ENCODE data around the gene C20orf96.
A peak's percentile ranks its signal among the peaks of the same experiment; 100 is the strongest.

C20orf96 gene

GRCh38 chr20:275791-276190 is 14.8 kb downstream of the C20orf96 start:
- H3K36me3 ChIP-seq (ENCODE audit: control insufficient read depth, insufficient read depth, low read length), result peaks cover 25% of the 10 kb centered on the region

GRCh38 chr20:273884-274283 is 16.7 kb downstream of the C20orf96 start:
- H3K27ac ChIP-seq (ENCODE audit: low read depth, low read length), result no peak overlapping the region
- H3K36me3 ChIP-seq (ENCODE audit: control insufficient read depth, insufficient read depth, low read length), result peaks cover 25% of the 10 kb centered on the region
- no peak overlapping the region for H3K9ac ChIP-seq (ENCODE audit: low read length)
- no peaks in the 10 kb centered on the region for H3K9me3 ChIP-seq (ENCODE audit: control insufficient read depth, insufficient read depth, low read depth, low read length)
- H3K27me3 ChIP-seq (ENCODE audit: control insufficient read depth, insufficient read depth, low read length), result 0 out of 2 replicates have a peak, but pooled peaks cover 4% of the 10 kb centered on the region
- H3K4me3 ChIP-seq (ENCODE audit: low read depth, low read length), result no peak overlapping the region
- no peaks in the 10 kb centered on the region for H3K4me1 ChIP-seq (ENCODE audit: control insufficient read depth, insufficient read depth, low read length)

More at GRCh38 chr20:275791-276190, 14.8 kb downstream of the C20orf96 start:
- Histone ChIP-seq H3K4me1 (ENCODE audit: control insufficient read depth, insufficient read depth, low read length) (no peaks in the 10 kb centered on the region), H3K9ac (ENCODE audit: low read length) (no peak overlapping the region), H3K27ac (ENCODE audit: low read depth, low read length) (no peak overlapping the region), H3K4me3 (ENCODE audit: low read depth, low read length) (no peak overlapping the region), H3K27me3 (ENCODE audit: control insufficient read depth, insufficient read depth, low read length) (no peaks in the 10 kb centered on the region), H3K9me3 (ENCODE audit: control insufficient read depth, insufficient read depth, low read depth, low read length) (no peaks in the 10 kb centered on the region)

GRCh38 chr20:272718-273117 is 17.8 kb downstream of the C20orf96 start:
- Histone ChIP-seq H3K4me3 (ENCODE audit: low read depth, low read length) (no peak overlapping the region), H3K9me3 (ENCODE audit: control insufficient read depth, insufficient read depth, low read depth, low read length) (no peaks in the 10 kb centered on the region), H3K27ac (ENCODE audit: low read depth, low read length) (no peak overlapping the region), H3K9ac (ENCODE audit: low read length) (no peak overlapping the region), H3K36me3 (ENCODE audit: control insufficient read depth, insufficient read depth, low read length) (peaks cover 21% of the 10 kb centered on the region), H3K27me3 (ENCODE audit: control insufficient read depth, insufficient read depth, low read length) (0 out of 2 replicates have a peak, but pooled peaks cover 12% of the 10 kb centered on the region), H3K4me1 (ENCODE audit: control insufficient read depth, insufficient read depth, low read length) (no peaks in the 10 kb centered on the region)

DNA sequence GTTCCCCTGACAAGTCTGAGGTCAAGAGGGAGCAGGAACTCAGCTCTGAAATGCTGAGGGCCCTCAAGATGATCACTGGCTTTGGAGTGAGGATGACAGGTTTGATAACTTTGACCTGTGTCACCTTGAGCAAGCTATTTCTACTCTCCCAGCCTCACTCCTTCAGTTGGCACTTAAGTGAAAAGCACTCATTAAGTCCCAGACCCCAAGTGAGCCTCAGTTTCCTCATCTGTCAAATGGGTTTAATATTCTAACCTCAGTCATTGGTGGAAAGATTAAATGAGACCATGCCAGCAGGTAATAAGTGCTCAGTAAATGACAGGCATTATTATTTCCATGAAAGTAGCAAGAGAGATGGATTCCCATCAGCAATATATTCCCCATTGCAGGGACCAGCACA is 19.0 kb downstream of the C20orf96 start:
- Histone ChIP-seq H3K9ac (ENCODE audit: low read length) (no peak overlapping the region), H3K4me3 (ENCODE audit: low read depth, low read length) (no peak overlapping the region), H3K36me3 (ENCODE audit: control insufficient read depth, insufficient read depth, low read length) (peaks cover 10% of the 10 kb centered on the region), H3K27ac (ENCODE audit: low read depth, low read length) (no peak overlapping the region), H3K27me3 (ENCODE audit: control insufficient read depth, insufficient read depth, low read length) (peaks cover 15% of the 10 kb centered on the region), H3K9me3 (ENCODE audit: control insufficient read depth, insufficient read depth, low read depth, low read length) (no peaks in the 10 kb centered on the region), H3K4me1 (ENCODE audit: control insufficient read depth, insufficient read depth, low read length) (no peaks in the 10 kb centered on the region)

DNA sequence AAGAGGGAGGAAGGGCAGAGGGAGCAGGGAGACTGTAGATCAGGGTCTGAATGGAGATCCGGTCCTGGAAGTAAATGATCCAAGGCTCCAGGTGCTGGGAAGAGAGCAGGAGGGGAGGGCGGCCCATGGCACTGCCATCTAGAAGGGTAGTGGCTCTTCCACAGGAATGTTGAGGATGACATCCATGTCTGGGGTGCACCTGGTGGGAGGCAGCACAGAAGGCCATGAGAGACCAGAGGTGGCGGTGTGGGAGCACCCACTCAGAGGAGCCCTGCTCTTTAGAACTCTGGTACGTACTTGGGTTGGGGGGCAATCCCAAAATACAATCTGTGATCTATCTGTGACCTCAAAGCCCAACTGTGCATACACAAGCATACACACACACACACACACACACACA is 19.5 kb downstream of the C20orf96 start:
- H3K9ac ChIP-seq (ENCODE audit: low read length), result no peak overlapping the region
- H3K27me3 ChIP-seq (ENCODE audit: control insufficient read depth, insufficient read depth, low read length), result peaks cover 19% of the 10 kb centered on the region
- no peak overlapping the region for H3K27ac ChIP-seq (ENCODE audit: low read depth, low read length)
- H3K4me1 ChIP-seq (ENCODE audit: control insufficient read depth, insufficient read depth, low read length), result no peaks in the 10 kb centered on the region
- no peak overlapping the region for H3K4me3 ChIP-seq (ENCODE audit: low read depth, low read length)
- no peaks in the 10 kb centered on the region for H3K9me3 ChIP-seq (ENCODE audit: control insufficient read depth, insufficient read depth, low read depth, low read length)
- H3K36me3 ChIP-seq (ENCODE audit: control insufficient read depth, insufficient read depth, low read length), result peaks cover 5% of the 10 kb centered on the region

DNA sequence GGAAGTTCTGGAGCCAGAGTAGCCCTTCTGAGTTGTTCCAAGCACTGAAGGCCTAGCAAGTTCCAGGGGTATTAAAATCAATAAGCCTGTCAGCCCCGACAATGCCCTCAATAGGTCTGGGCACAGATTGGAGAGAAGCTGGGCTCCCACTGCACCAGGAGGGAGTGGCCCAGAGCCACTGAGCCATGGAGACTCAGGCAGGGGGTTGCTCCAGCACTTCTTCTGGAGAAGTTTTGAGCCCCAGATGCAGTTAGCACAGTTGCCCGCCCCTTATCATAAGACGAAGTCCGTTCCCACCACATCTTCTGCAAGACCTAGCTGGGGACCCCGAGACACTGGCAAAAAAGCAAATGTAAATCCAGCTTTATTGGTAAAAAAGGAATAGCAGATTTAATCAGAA is 20.0 kb downstream of the C20orf96 start:
- Histone ChIP-seq H3K4me3 (ENCODE audit: low read depth, low read length) (no peak overlapping the region), H3K9ac (ENCODE audit: low read length) (no peak overlapping the region), H3K27ac (ENCODE audit: low read depth, low read length) (no peak overlapping the region), H3K9me3 (ENCODE audit: control insufficient read depth, insufficient read depth, low read depth, low read length) (no peaks in the 10 kb centered on the region), H3K27me3 (ENCODE audit: control insufficient read depth, insufficient read depth, low read length) (peaks cover 24% of the 10 kb centered on the region), H3K36me3 (ENCODE audit: control insufficient read depth, insufficient read depth, low read length) (no peaks in the 10 kb centered on the region), H3K4me1 (ENCODE audit: control insufficient read depth, insufficient read depth, low read length) (no peaks in the 10 kb centered on the region)

DNA sequence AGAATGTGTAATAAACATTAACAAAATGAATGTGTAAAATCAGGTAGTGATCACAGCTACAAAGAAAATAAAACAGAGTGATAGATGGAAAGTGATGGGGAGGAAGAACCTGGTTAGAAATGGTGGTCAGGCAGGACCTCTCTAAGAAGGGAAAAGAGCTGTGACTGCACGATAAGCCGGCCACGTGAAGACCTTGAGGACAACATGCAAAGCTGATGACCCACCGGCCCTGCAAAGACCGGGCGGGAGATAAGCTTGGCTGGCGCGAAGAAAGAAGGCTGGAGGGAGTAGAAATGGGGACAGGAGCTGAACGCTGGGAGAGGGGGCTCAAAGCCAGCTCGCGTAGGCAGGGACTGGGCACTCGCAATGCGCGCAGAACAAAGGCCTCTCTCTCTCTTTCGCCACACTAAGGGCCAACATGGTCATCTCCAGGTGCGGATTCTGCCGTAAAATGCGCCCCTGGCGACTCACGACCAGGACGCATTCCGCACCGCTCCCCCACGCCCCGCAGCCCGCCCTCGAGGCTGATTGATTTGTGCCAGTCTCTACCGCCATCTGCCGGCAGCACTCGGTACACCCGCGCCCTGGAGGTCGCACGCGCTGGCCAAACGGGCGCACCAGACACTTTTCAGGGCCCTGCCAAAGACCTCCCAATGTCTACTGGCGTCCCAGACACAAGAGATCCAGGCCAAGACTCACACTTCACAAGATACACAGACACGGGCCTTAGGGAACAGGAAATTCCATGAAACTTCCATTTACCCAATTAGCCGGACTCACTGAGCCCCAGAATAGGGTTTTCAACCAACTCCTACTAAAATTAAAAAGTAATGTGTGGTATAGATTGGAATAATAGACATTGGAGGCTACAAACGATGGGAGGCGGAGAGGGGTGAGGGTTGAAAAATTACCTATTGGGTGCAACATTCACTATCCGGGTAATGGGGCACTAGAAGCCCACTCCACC is 23.7 kb downstream of the C20orf96 start:
- Histone ChIP-seq H3K9ac (ENCODE audit: low read length) (peak overlapping the region; percentile 45), H3K27me3 (ENCODE audit: control insufficient read depth, insufficient read depth, low read length) (peaks cover 49% of the 10 kb centered on the region), H3K4me3 (ENCODE audit: low read depth, low read length) (peak overlapping the region; percentile 52), H3K27ac (ENCODE audit: low read depth, low read length) (no peak overlapping the region), H3K36me3 (ENCODE audit: control insufficient read depth, insufficient read depth, low read length) (no peaks in the 10 kb centered on the region), H3K9me3 (ENCODE audit: control insufficient read depth, insufficient read depth, low read depth, low read length) (no peaks in the 10 kb centered on the region), H3K4me1 (ENCODE audit: control insufficient read depth, insufficient read depth, low read length) (no peaks in the 10 kb centered on the region)

DNA sequence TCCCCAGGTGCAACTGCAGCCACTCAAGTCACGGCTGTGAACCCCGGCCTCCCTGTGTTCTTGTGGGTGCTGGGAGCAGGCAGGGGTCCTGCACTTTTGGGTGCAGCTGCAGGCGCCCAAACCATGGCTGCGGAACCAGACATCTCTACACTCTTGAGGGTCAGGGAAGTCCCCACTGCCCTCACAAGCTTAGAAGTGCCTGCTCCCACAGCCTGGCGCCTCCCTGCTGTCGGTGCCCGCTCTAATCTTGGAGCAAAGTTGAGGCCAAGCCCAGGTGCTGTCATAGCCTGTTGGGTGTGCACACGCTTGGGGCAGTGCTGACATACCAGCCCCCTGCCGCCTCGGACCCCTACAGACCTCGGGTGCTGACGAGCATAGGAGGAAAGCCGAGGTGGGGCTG is 26.8 kb downstream of the C20orf96 start:
- Histone ChIP-seq H3K27me3 (ENCODE audit: control insufficient read depth, insufficient read depth, low read length) (peaks cover 62% of the 10 kb centered on the region), H3K9me3 (ENCODE audit: control insufficient read depth, insufficient read depth, low read depth, low read length) (no peaks in the 10 kb centered on the region), H3K9ac (ENCODE audit: low read length) (no peak overlapping the region)

GRCh38 chr20:259981-260380 is 30.6 kb downstream of the C20orf96 start:
- H3K27me3 ChIP-seq (ENCODE audit: control insufficient read depth, insufficient read depth, low read length), result peaks cover 71% of the 10 kb centered on the region

More for the DNA sequence above, 26.8 kb downstream of the C20orf96 start:
- no peaks in the 10 kb centered on the region for H3K36me3 ChIP-seq (ENCODE audit: control insufficient read depth, insufficient read depth, low read length)
- H3K27ac ChIP-seq (ENCODE audit: low read depth, low read length), result no peak overlapping the region
- no peak overlapping the region for H3K4me3 ChIP-seq (ENCODE audit: low read depth, low read length)
- no peaks in the 10 kb centered on the region for H3K4me1 ChIP-seq (ENCODE audit: control insufficient read depth, insufficient read depth, low read length)

GRCh38 chr20:258963-259362 is 31.6 kb downstream of the C20orf96 start:
- no peak overlapping the region for H3K4me3 ChIP-seq (ENCODE audit: low read depth, low read length)
- H3K27me3 ChIP-seq (ENCODE audit: control insufficient read depth, insufficient read depth, low read length), result peaks cover 79% of the 10 kb centered on the region
- no peaks in the 10 kb centered on the region for H3K36me3 ChIP-seq (ENCODE audit: control insufficient read depth, insufficient read depth, low read length)
- no peak overlapping the region for H3K27ac ChIP-seq (ENCODE audit: low read depth, low read length)
- H3K4me1 ChIP-seq (ENCODE audit: control insufficient read depth, insufficient read depth, low read length), result no peaks in the 10 kb centered on the region
- no peaks in the 10 kb centered on the region for H3K9me3 ChIP-seq (ENCODE audit: control insufficient read depth, insufficient read depth, low read depth, low read length)
- no peak overlapping the region for H3K9ac ChIP-seq (ENCODE audit: low read length)

More at GRCh38 chr20:259981-260380, 30.6 kb downstream of the C20orf96 start:
- no peak overlapping the region for H3K27ac ChIP-seq (ENCODE audit: low read depth, low read length)
- no peak overlapping the region for H3K9ac ChIP-seq (ENCODE audit: low read length)
- no peaks in the 10 kb centered on the region for H3K36me3 ChIP-seq (ENCODE audit: control insufficient read depth, insufficient read depth, low read length)
- H3K9me3 ChIP-seq (ENCODE audit: control insufficient read depth, insufficient read depth, low read depth, low read length), result no peaks in the 10 kb centered on the region
- no peak overlapping the region for H3K4me3 ChIP-seq (ENCODE audit: low read depth, low read length)
- no peaks in the 10 kb centered on the region for H3K4me1 ChIP-seq (ENCODE audit: control insufficient read depth, insufficient read depth, low read length)

- no peaks in the 10 kb centered on the region for H3K36me3 ChIP-seq (ENCODE audit: control insufficient read depth, insufficient read depth, low read length)
- no peak overlapping the region for H3K27ac ChIP-seq (ENCODE audit: low read depth, low read length)
- peaks cover 79% of the 10 kb centered on the region for H3K27me3 ChIP-seq (ENCODE audit: control insufficient read depth, insufficient read depth, low read length)
- no peak overlapping the region for H3K9ac ChIP-seq (ENCODE audit: low read length)
- no peaks in the 10 kb centered on the region; the same call in 1 of the 2 replicates for H3K4me1 ChIP-seq (ENCODE audit: control insufficient read depth, insufficient read depth, low read length)
- H3K9me3 ChIP-seq (ENCODE audit: control insufficient read depth, insufficient read depth, low read depth, low read length), result no peaks in the 10 kb centered on the region
- H3K4me3 ChIP-seq (ENCODE audit: low read depth, low read length), result no peak overlapping the region
Observed at GRCh38 chr20:258269-258858, 32.2 kb downstream of the C20orf96 start.

Data from HUES6 (cell line).